H1 (cell line): ENCODE measurements around the gene ASPHD2. TPM values are rescaled to one million over a fixed set of nuclear protein-coding genes. Genes with fewer than 3 reads are reported as not detected.

Experiments
- CTCF ChIA-PET: fragments of 300-600 bp; sonication (Branson Sonifier 250); formaldehyde crosslinking; loops from one replicate; lab custom pipeline; 2021; ENCODE audit not compliant: partially characterized antibody; lab: Charles Lee
- POLR2A ChIA-PET: fragments of 300-600 bp; sonication (Branson Sonifier 250); formaldehyde crosslinking; loops from one replicate; lab custom pipeline; 2021; ENCODE audit warnings: inconsistent platforms; ENCODE audit not compliant: partially characterized antibody; lab: Charles Lee
- DNase-seq, 2 experiments: peaks; one replicate each; pipeline versions ENCODE4 v3.0.0 to v3.0.0-alpha.2; 2010 to 2022; ENCODE audit warnings: low spot score in 2 of 2, low read depth in 1 of 2, mixed read lengths in 1 of 2
- FAIRE-seq: peaks from 2 replicates; lab custom pipeline; 2011; peaks lifted over from hg19 to GRCh38; lab: Jason Lieb, UNC
- H2AFZ ChIP-seq: 2 replicates; pipeline ENCODE4 v1.8.1; 2012; ENCODE audit warnings: low read length, inconsistent platforms
- H2AK5ac ChIP-seq: 2 replicates; pipeline ENCODE4 v1.6.1; 2013; ENCODE audit warnings: low read depth, low read length
- H2BK120ac ChIP-seq: replicated peaks from 2 replicates; pipeline ENCODE3; 2013; ENCODE audit warnings: low read depth, low read length, inconsistent platforms
- H2BK12ac ChIP-seq: 2 replicates; pipeline ENCODE4 v1.6.1; 2013; ENCODE audit warnings: low read depth, low read length
- H2BK15ac ChIP-seq: 2 replicates; pipeline ENCODE4 v1.6.1; 2013; ENCODE audit warnings: low read length
- H2BK20ac ChIP-seq: 2 replicates; pipeline ENCODE4 v1.6.1; 2013; ENCODE audit warnings: low read length
- H2BK5ac ChIP-seq: 2 replicates; pipeline ENCODE4 v1.6.1; 2013; ENCODE audit warnings: low read depth, low read length
- H3K14ac ChIP-seq: 2 replicates; pipeline ENCODE4 v1.6.1; 2013; ENCODE audit warnings: inconsistent platforms; ENCODE audit not compliant: insufficient read length
- H3K18ac ChIP-seq: 2 replicates; pipeline ENCODE4 v1.6.1; 2013; ENCODE audit warnings: low read length; ENCODE audit errors: extremely low read depth
- H3K23ac ChIP-seq: 2 replicates; pipeline ENCODE4 v1.6.1; 2013; ENCODE audit warnings: inconsistent platforms; ENCODE audit not compliant: insufficient read length
- H3K23me2 ChIP-seq: 2 replicates; pipeline ENCODE4 v1.6.1; 2013; ENCODE audit warnings: low read depth, low read length
- H3K27ac ChIP-seq: 2 replicates; pipeline ENCODE4 v1.6.1; 2011; ENCODE audit warnings: low read depth, low read length, inconsistent platforms
- H3K27me3 ChIP-seq, 4 experiments: replicated peaks in 1 of 4; 1 replicate in 1 of 4; 2 replicates in 3 of 4; pipeline versions ENCODE4 v1.6.1 to v1.8.1; 2011 to 2013; ENCODE audit warnings: low read length in 3 of 4, mild to moderate bottlenecking in 3 of 4, inconsistent platforms in 2 of 4, mixed read lengths in 2 of 4, moderate library complexity in 1 of 4; ENCODE audit not compliant: control insufficient read depth in 3 of 4, insufficient read depth in 3 of 4; ENCODE audit errors: extremely low read depth in 1 of 4
- H3K36me3 ChIP-seq, 4 experiments: 2 replicates each; pipeline versions ENCODE4 v1.6.1 to v1.8.1; 2011 to 2013; ENCODE audit warnings: mild to moderate bottlenecking in 4 of 4, low read length in 3 of 4, moderate library complexity in 2 of 4, control low read depth in 1 of 4, inconsistent platforms in 1 of 4; ENCODE audit not compliant: insufficient read depth in 4 of 4, control insufficient read depth in 2 of 4
- H3K4ac ChIP-seq: replicated peaks from 2 replicates; pipeline ENCODE3; 2013; ENCODE audit warnings: low read length, low read depth, mixed read lengths, inconsistent platforms; ENCODE audit not compliant: insufficient read length
- H3K4me1 ChIP-seq, 4 experiments: replicated peaks in 1 of 4; 1 replicate in 1 of 4; 2 replicates in 3 of 4; pipeline versions ENCODE4 v1.6.1 to v1.8.1; 2011 to 2013; ENCODE audit warnings: low read length in 3 of 4, inconsistent platforms in 2 of 4, mixed read lengths in 1 of 4; ENCODE audit not compliant: insufficient read depth in 4 of 4, control insufficient read depth in 3 of 4
- H3K4me2 ChIP-seq, 2 experiments: 2 replicates each; pipeline versions ENCODE4 v1.6.1 to v1.8.1; 2011 to 2013; ENCODE audit warnings: low read depth in 2 of 2, low read length in 2 of 2, control low read depth in 1 of 2, inconsistent platforms in 1 of 2, mild to moderate bottlenecking in 1 of 2; ENCODE audit not compliant: insufficient read depth in 1 of 2
- H3K4me3 ChIP-seq, 4 experiments: fragments of 200-600, 300-600 bp in 1 of 4; sonication (generic), shearing (Covaris generic), sonication (Bioruptor Twin) in 1 of 4; 2 replicates each; pipeline versions ENCODE4 v1.5.1 to v1.8.1; 2011 to 2016; ENCODE audit warnings: low read length in 4 of 4, low read depth in 3 of 4, control low read depth in 2 of 4, inconsistent platforms in 2 of 4, mild to moderate bottlenecking in 2 of 4, mixed read lengths in 1 of 4, moderate library complexity in 1 of 4; ENCODE audit not compliant: insufficient read depth in 2 of 4; ENCODE audit errors: extremely low read depth in 1 of 4
- H3K56ac ChIP-seq: replicated peaks from 2 replicates; pipeline ENCODE3; 2013; ENCODE audit warnings: low read depth, mild to moderate bottlenecking, mixed read lengths, low read length, inconsistent platforms; ENCODE audit not compliant: insufficient read length
- H3K79me1 ChIP-seq: 2 replicates; pipeline ENCODE4 v1.6.1; 2013; ENCODE audit warnings: low read depth, low read length, control low read depth
- H3K79me2 ChIP-seq, 2 experiments: 2 replicates each; pipeline versions ENCODE4 v1.6.1 to v1.8.1; 2012 to 2013; ENCODE audit warnings: low read length in 2 of 2, mild to moderate bottlenecking in 2 of 2, inconsistent platforms in 1 of 2; ENCODE audit not compliant: insufficient read depth in 2 of 2, control insufficient read depth in 1 of 2
- H3K9ac ChIP-seq, 4 experiments: replicated peaks in 1 of 4; 1 replicate in 1 of 4; 2 replicates in 3 of 4; pipeline versions ENCODE4 v1.6.1 to v1.8.1; 2011 to 2013; ENCODE audit warnings: low read depth in 3 of 4, low read length in 3 of 4, control low read depth in 2 of 4, mild to moderate bottlenecking in 2 of 4, moderate library complexity in 2 of 4, inconsistent platforms in 1 of 4; ENCODE audit errors: extremely low read depth in 1 of 4
- H3K9me3 ChIP-seq, 2 experiments: 2 replicates each; pipeline versions ENCODE4 v1.6.1 to v1.8.1; 2012 to 2013; ENCODE audit warnings: mild to moderate bottlenecking in 2 of 2, moderate library complexity in 2 of 2, control low read depth in 1 of 2, inconsistent platforms in 1 of 2, low read depth in 1 of 2, low read length in 1 of 2, mixed read lengths in 1 of 2; ENCODE audit not compliant: insufficient read depth in 2 of 2
- H4K20me1 ChIP-seq, 2 experiments: replicated peaks in 1 of 2; 2 replicates each; pipeline versions ENCODE3 to v1.8.1; 2011 to 2013; ENCODE audit warnings: inconsistent platforms in 2 of 2, low read length in 2 of 2, mild to moderate bottlenecking in 1 of 2; ENCODE audit not compliant: insufficient read depth in 2 of 2, control insufficient read depth in 1 of 2
- H4K5ac ChIP-seq: 2 replicates; pipeline ENCODE4 v1.6.1; 2013; ENCODE audit warnings: low read length, low read depth, mixed read lengths, inconsistent platforms; ENCODE audit not compliant: insufficient read length
- H4K8ac ChIP-seq: 2 replicates; pipeline ENCODE4 v1.8.0; 2013; ENCODE audit warnings: mild to moderate bottlenecking, moderate library complexity, low read length, inconsistent platforms; ENCODE audit not compliant: insufficient read depth; ENCODE audit errors: extremely low read depth
- H4K91ac ChIP-seq: replicated peaks from 2 replicates; pipeline ENCODE3; 2013; ENCODE audit warnings: low read length, mixed read lengths, inconsistent platforms; ENCODE audit not compliant: insufficient read length
- GABPA ChIP-seq: IDR thresholded peaks from 2 replicates; pipeline ENCODE4 v1.6.1; 2011; ENCODE audit warnings: mild to moderate bottlenecking, low read length, moderate library complexity, borderline replicate concordance; ENCODE audit not compliant: insufficient read depth
- WGBS, 2 experiments: shearing (Covaris generic) in 1 of 2; methylation state at CpG; one replicate each; pipeline versions ENCODE4 v1.1.6 to v1.1.7; 2013 to 2015; ENCODE audit warnings: low lambda C conversion rate in 2 of 2, mixed read lengths in 2 of 2, inconsistent platforms in 1 of 2, low coverage in 1 of 2, missing lambda C conversion rate in 1 of 2; ENCODE audit not compliant: insufficient replicate concordance in 2 of 2, insufficient coverage in 1 of 2, insufficient read length in 1 of 2; ENCODE audit errors: extremely low coverage in 1 of 2, missing lambda C conversion rate in 1 of 2; 5-methylcytosine and 5-hydroxymethylcytosine counted together
- polyA plus RNA-seq, 7 experiments: library from polyadenylated mRNA; depleted of rRNA in 3 of 7; stranded (reverse) in 5 of 7; unstranded in 2 of 7; fragments of >200 nt in 5 of 7; fragments of 200-250 nt in 2 of 7; gene quantifications; 1 replicate in 5 of 7; 2 replicates in 1 of 7; 4 replicates in 1 of 7; pipeline versions ENCODE4 v1.2.1 to v1.2.3, GENCODE V29; 2011 to 2013; ENCODE audit warnings: missing spikeins in 2 of 7, mixed read lengths in 2 of 7
- total RNA-seq: library from RNA; stranded (reverse); fragmentation: NEBNext Ultra II Directional; extraction: Animal tissue kit (Norgen Biotek cat#: 25700); gene quantifications from 2 replicates; pipeline ENCODE4 v1.2.1, GENCODE V29; 2021
- TF ChIP-seq, protein P1 (sequence below), 3 experiments: IDR thresholded peaks; 1 replicate in 2 of 3; 2 replicates in 1 of 3; pipeline versions ENCODE4 v1.5.1 to v1.6.1; 2011; ENCODE audit warnings: low read length in 3 of 3, mild to moderate bottlenecking in 3 of 3, inconsistent platforms in 2 of 3, low read depth in 1 of 3, moderate library complexity in 1 of 3; ENCODE audit not compliant: insufficient read depth in 1 of 3; ENCODE audit errors: control extremely low read depth in 1 of 3

Gene ASPHD2
- total and polyA plus RNA-seq, 2 of the 8 experiments (the other 6 are each of a cell fraction or from before 2014, with no cell fraction given): 7.2 to 11.0 TPM

GRCh38 chr22:26442086-26442756 is 13.2 kb downstream of the ASPHD2 start:
- H4K20me1 ChIP-seq: peaks cover 3 to 5% of the 10 kb centered on the region in 2 experiments
- no peak overlapping the region for H2BK120ac ChIP-seq
- H3K18ac ChIP-seq: no peak overlapping the region
- H3K27me3 ChIP-seq: no peaks in the 10 kb centered on the region
- CTCF ChIA-PET: interaction anchor here (1.1 to 2.3 kb wide), 2 partner anchors 19 to 75 kb away, joined by 3 to 11 read pairs; no protein-coding TSS in a partner anchor
- no peaks in the 10 kb centered on the region; a peak in 1 of 4 replicates for H3K79me2 ChIP-seq
- H2BK20ac ChIP-seq: no peak overlapping the region
- WGBS, 2 experiments: 78% methylated on average over 4 of the region's 4 CpGs; no CpG with 5 or more reads in 1 of the 2 experiments
- TF ChIP-seq, protein P1, sequence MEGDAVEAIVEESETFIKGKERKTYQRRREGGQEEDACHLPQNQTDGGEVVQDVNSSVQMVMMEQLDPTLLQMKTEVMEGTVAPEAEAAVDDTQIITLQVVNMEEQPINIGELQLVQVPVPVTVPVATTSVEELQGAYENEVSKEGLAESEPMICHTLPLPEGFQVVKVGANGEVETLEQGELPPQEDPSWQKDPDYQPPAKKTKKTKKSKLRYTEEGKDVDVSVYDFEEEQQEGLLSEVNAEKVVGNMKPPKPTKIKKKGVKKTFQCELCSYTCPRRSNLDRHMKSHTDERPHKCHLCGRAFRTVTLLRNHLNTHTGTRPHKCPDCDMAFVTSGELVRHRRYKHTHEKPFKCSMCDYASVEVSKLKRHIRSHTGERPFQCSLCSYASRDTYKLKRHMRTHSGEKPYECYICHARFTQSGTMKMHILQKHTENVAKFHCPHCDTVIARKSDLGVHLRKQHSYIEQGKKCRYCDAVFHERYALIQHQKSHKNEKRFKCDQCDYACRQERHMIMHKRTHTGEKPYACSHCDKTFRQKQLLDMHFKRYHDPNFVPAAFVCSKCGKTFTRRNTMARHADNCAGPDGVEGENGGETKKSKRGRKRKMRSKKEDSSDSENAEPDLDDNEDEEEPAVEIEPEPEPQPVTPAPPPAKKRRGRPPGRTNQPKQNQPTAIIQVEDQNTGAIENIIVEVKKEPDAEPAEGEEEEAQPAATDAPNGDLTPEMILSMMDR (IDR thresholded peaks at IDR 0.05; ENCODE audit: control extremely low read depth in 1 of 3, insufficient read depth in 1 of 3, low read depth in 1 of 3, low read length in 3 of 3): 0 out of 4 replicates have a peak, but pooled peaks of 1 of the 3 experiments have one; percentile 1
- TF ChIP-seq GABPA: no peak
- TF ChIP-seq, all 59 proteins: peak for 1
- no peak overlapping the region for H3K4ac ChIP-seq
- no peaks in the 10 kb centered on the region for H3K4me1 ChIP-seq
- no peak overlapping the region for H3K9ac ChIP-seq
- H3K14ac ChIP-seq: no peak overlapping the region
- no peak overlapping the region for H3K23ac ChIP-seq
- H3K56ac ChIP-seq: no peak overlapping the region
- H2BK5ac ChIP-seq: no peak overlapping the region
- H4K91ac ChIP-seq: no peak overlapping the region
- POLR2A ChIA-PET: no interaction called here
- no peak overlapping the region for H2BK12ac ChIP-seq
- no peak overlapping the region for H2AFZ ChIP-seq
- H3K36me3 ChIP-seq: no peaks in the 10 kb centered on the region
- peaks cover 4% of the 10 kb centered on the region for H3K79me1 ChIP-seq
- FAIRE-seq (peak; percentile 72), DNase-seq (no peak)
- H2BK15ac ChIP-seq: no peak overlapping the region
- no peaks in the 10 kb centered on the region for H3K9me3 ChIP-seq
- no peak overlapping the region for H4K8ac ChIP-seq
- H2AK5ac ChIP-seq: no peak overlapping the region
- no peaks in the 10 kb centered on the region for H3K23me2 ChIP-seq
- no peak overlapping the region for H3K4me2 ChIP-seq
- H3K4me3 ChIP-seq: no peak overlapping the region
- no peak overlapping the region for H4K5ac ChIP-seq
- no peak overlapping the region for H3K27ac ChIP-seq
